H1 (cell line): ENCODE data around the gene LIPA. TPM values are rescaled to one million over a fixed set of nuclear protein-coding genes. Genes with fewer than 3 reads are reported as not detected.

Experiments
- CTCF ChIP-seq, 3 experiments: IDR thresholded peaks; 1 replicate in 2 of 3; 2 replicates in 1 of 3; pipeline versions ENCODE4 v1.5.1 to v1.6.1; 2011; ENCODE audit warnings: low read length in 3 of 3, mild to moderate bottlenecking in 3 of 3, inconsistent platforms in 2 of 3, low read depth in 1 of 3, moderate library complexity in 1 of 3; ENCODE audit not compliant: insufficient read depth in 1 of 3; ENCODE audit errors: control extremely low read depth in 1 of 3
- JUND ChIP-seq: IDR thresholded peaks from 2 replicates; pipeline ENCODE4 v1.6.1; 2011; ENCODE audit warnings: mild to moderate bottlenecking, improper control_type of control experiment, low read length
- RXRA ChIP-seq: IDR thresholded peaks from 2 replicates; pipeline ENCODE4 v1.6.1; 2011; ENCODE audit warnings: low read depth, mild to moderate bottlenecking, low read length, moderate library complexity; ENCODE audit not compliant: insufficient read depth
- TAF7 ChIP-seq: optimal IDR thresholded peaks from 2 replicates; pipeline ENCODE3; 2011; ENCODE audit warnings: low read depth, mild to moderate bottlenecking, inconsistent platforms, low read length, moderate library complexity, borderline replicate concordance
- YY1 ChIP-seq: IDR thresholded peaks from 2 replicates; pipeline ENCODE4 v1.6.1; 2011; ENCODE audit warnings: low read depth, mild to moderate bottlenecking, low read length
- polyA plus RNA-seq, 7 experiments: library from polyadenylated mRNA; depleted of rRNA in 3 of 7; stranded (reverse) in 5 of 7; unstranded in 2 of 7; fragments of >200 nt in 5 of 7; fragments of 200-250 nt in 2 of 7; gene quantifications; 1 replicate in 5 of 7; 2 replicates in 1 of 7; 4 replicates in 1 of 7; pipeline versions ENCODE4 v1.2.1 to v1.2.3, GENCODE V29; 2011 to 2013; ENCODE audit warnings: missing spikeins in 2 of 7, mixed read lengths in 2 of 7
- total RNA-seq: library from RNA; stranded (reverse); fragmentation: NEBNext Ultra II Directional; extraction: Animal tissue kit (Norgen Biotek cat#: 25700); gene quantifications from 2 replicates; pipeline ENCODE4 v1.2.1, GENCODE V29; 2021
- TF ChIP-seq, protein P1 (sequence below): fragments of 300-600 bp; sonication (generic); IDR thresholded peaks from 2 replicates; pipeline ENCODE4 v1.7.1; 2012; ENCODE audit warnings: low read length, moderate library complexity, mild to moderate bottlenecking, inconsistent platforms; ENCODE audit not compliant: insufficient replicate concordance
- TF ChIP-seq, protein P2 (sequence below): IDR thresholded peaks from 2 replicates; pipeline ENCODE4 v1.6.1; 2012; ENCODE audit warnings: inconsistent platforms

Gene LIPA
- total and polyA plus RNA-seq, 2 of the 8 experiments (the other 6 are each of a cell fraction or from before 2014, with no cell fraction given) = 18.1 to 32.4 TPM

- TF ChIP-seq, protein P1, sequence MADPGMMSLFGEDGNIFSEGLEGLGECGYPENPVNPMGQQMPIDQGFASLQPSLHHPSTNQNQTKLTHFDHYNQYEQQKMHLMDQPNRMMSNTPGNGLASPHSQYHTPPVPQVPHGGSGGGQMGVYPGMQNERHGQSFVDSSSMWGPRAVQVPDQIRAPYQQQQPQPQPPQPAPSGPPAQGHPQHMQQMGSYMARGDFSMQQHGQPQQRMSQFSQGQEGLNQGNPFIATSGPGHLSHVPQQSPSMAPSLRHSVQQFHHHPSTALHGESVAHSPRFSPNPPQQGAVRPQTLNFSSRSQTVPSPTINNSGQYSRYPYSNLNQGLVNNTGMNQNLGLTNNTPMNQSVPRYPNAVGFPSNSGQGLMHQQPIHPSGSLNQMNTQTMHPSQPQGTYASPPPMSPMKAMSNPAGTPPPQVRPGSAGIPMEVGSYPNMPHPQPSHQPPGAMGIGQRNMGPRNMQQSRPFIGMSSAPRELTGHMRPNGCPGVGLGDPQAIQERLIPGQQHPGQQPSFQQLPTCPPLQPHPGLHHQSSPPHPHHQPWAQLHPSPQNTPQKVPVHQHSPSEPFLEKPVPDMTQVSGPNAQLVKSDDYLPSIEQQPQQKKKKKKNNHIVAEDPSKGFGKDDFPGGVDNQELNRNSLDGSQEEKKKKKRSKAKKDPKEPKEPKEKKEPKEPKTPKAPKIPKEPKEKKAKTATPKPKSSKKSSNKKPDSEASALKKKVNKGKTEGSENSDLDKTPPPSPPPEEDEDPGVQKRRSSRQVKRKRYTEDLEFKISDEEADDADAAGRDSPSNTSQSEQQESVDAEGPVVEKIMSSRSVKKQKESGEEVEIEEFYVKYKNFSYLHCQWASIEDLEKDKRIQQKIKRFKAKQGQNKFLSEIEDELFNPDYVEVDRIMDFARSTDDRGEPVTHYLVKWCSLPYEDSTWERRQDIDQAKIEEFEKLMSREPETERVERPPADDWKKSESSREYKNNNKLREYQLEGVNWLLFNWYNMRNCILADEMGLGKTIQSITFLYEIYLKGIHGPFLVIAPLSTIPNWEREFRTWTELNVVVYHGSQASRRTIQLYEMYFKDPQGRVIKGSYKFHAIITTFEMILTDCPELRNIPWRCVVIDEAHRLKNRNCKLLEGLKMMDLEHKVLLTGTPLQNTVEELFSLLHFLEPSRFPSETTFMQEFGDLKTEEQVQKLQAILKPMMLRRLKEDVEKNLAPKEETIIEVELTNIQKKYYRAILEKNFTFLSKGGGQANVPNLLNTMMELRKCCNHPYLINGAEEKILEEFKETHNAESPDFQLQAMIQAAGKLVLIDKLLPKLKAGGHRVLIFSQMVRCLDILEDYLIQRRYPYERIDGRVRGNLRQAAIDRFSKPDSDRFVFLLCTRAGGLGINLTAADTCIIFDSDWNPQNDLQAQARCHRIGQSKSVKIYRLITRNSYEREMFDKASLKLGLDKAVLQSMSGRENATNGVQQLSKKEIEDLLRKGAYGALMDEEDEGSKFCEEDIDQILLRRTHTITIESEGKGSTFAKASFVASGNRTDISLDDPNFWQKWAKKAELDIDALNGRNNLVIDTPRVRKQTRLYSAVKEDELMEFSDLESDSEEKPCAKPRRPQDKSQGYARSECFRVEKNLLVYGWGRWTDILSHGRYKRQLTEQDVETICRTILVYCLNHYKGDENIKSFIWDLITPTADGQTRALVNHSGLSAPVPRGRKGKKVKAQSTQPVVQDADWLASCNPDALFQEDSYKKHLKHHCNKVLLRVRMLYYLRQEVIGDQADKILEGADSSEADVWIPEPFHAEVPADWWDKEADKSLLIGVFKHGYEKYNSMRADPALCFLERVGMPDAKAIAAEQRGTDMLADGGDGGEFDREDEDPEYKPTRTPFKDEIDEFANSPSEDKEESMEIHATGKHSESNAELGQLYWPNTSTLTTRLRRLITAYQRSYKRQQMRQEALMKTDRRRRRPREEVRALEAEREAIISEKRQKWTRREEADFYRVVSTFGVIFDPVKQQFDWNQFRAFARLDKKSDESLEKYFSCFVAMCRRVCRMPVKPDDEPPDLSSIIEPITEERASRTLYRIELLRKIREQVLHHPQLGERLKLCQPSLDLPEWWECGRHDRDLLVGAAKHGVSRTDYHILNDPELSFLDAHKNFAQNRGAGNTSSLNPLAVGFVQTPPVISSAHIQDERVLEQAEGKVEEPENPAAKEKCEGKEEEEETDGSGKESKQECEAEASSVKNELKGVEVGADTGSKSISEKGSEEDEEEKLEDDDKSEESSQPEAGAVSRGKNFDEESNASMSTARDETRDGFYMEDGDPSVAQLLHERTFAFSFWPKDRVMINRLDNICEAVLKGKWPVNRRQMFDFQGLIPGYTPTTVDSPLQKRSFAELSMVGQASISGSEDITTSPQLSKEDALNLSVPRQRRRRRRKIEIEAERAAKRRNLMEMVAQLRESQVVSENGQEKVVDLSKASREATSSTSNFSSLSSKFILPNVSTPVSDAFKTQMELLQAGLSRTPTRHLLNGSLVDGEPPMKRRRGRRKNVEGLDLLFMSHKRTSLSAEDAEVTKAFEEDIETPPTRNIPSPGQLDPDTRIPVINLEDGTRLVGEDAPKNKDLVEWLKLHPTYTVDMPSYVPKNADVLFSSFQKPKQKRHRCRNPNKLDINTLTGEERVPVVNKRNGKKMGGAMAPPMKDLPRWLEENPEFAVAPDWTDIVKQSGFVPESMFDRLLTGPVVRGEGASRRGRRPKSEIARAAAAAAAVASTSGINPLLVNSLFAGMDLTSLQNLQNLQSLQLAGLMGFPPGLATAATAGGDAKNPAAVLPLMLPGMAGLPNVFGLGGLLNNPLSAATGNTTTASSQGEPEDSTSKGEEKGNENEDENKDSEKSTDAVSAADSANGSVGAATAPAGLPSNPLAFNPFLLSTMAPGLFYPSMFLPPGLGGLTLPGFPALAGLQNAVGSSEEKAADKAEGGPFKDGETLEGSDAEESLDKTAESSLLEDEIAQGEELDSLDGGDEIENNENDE = no peak
- TF ChIP-seq, protein P2, sequence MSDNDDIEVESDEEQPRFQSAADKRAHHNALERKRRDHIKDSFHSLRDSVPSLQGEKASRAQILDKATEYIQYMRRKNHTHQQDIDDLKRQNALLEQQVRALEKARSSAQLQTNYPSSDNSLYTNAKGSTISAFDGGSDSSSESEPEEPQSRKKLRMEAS = no peak
- TF ChIP-seq RXRA (no peak), TAF7 (no peak), CTCF (IDR thresholded peaks at IDR 0.05; ENCODE audit: control extremely low read depth in 1 of 3, insufficient read depth in 1 of 3, low read depth in 1 of 3, low read length in 3 of 3) (no peak), JUND (no peak), YY1 (no peak)
Measured at GRCh38 chr10:89269433-89270152, 18.0 kb upstream of the LIPA start (continued).
